WTC11 (cell line): ENCODE measurements around the gene RIC8B. TPM values are rescaled to one million over a fixed set of nuclear protein-coding genes. Genes with fewer than 3 reads are reported as not detected.

ENCODE experiments used
- ATAC-seq: fragments of 200-7000 bp; cut with Tn5 transposase; 2 replicates; pipeline ENCODE4 v1.10.0; 2021; ENCODE audit warnings: mild to moderate bottlenecking, moderate library complexity
- CTCF ChIA-PET: fragments of 300-600 bp; sonication (Branson Sonifier 250); formaldehyde crosslinking; loops from one replicate; lab custom pipeline; 2021; ENCODE audit warnings: antibody characterized with exemption; lab: Charles Lee
- POLR2A ChIA-PET: fragments of 350-600 bp; sonication (Branson Sonifier 250); formaldehyde crosslinking; loops from one replicate; lab custom pipeline; 2021; ENCODE audit warnings: antibody characterized with exemption; lab: Charles Lee
- DNase-seq: peaks from one replicate; pipeline ENCODE4 v3.0.0; 2021; ENCODE audit warnings: low spot score
- H3K27ac Mint-ChIP-seq: 2 replicates; pipeline ENCODE4 v1.8.0; 2021; ENCODE audit warnings: mixed read lengths
- H3K27me3 Mint-ChIP-seq: 2 replicates; pipeline ENCODE4 v1.8.0; 2021; ENCODE audit warnings: low read depth, mild to moderate bottlenecking, moderate library complexity, mixed read lengths
- H3K36me3 Mint-ChIP-seq: 2 replicates; pipeline ENCODE4 v1.8.0; 2021; ENCODE audit warnings: mixed read lengths
- H3K4me1 Mint-ChIP-seq: 2 replicates; pipeline ENCODE4 v1.8.0; 2022; ENCODE audit warnings: mixed read lengths
- H3K4me3 Mint-ChIP-seq: 2 replicates; pipeline ENCODE4 v1.8.0; 2021; ENCODE audit warnings: mild to moderate bottlenecking, moderate library complexity, mixed read lengths
- H3K9me3 Mint-ChIP-seq: 2 replicates; pipeline ENCODE4 v1.8.0; 2021; ENCODE audit warnings: mixed read lengths
- ARID4B ChIP-seq: sonication (generic); formaldehyde crosslinking; IDR thresholded peaks from 2 replicates; pipeline ENCODE4 v1.8.0; 2023; ENCODE audit warnings: missing genetic modification reagents, mild to moderate bottlenecking, borderline replicate concordance
- ATF2 ChIP-seq: sonication (generic); formaldehyde crosslinking; IDR thresholded peaks from 2 replicates; pipeline ENCODE4 v1.8.1; 2022; ENCODE audit warnings: low read depth, missing genetic modification reagents, borderline replicate concordance
- ATF6 ChIP-seq: sonication (generic); formaldehyde crosslinking; IDR thresholded peaks from 2 replicates; pipeline ENCODE4 v1.8.1; 2023; ENCODE audit warnings: mild to moderate bottlenecking, missing genetic modification reagents
- CBFB ChIP-seq: sonication (generic); formaldehyde crosslinking; IDR thresholded peaks from 2 replicates; pipeline ENCODE4 v1.8.1; 2022; ENCODE audit warnings: mild to moderate bottlenecking, low read depth, missing genetic modification reagents
- CREM ChIP-seq: sonication (generic); formaldehyde crosslinking; IDR thresholded peaks from 2 replicates; pipeline ENCODE4 v1.8.1; 2022; ENCODE audit warnings: mild to moderate bottlenecking, missing genetic modification reagents, moderate library complexity
- E2F1 ChIP-seq: sonication (generic); formaldehyde crosslinking; IDR thresholded peaks from 2 replicates; pipeline ENCODE4 v1.8.0; 2022; ENCODE audit warnings: mild to moderate bottlenecking, missing genetic modification reagents
- ESRRA ChIP-seq: sonication (generic); formaldehyde crosslinking; IDR thresholded peaks from 2 replicates; pipeline ENCODE4 v1.8.1; 2022; ENCODE audit warnings: mild to moderate bottlenecking, missing genetic modification reagents, borderline replicate concordance
- FOXK1 ChIP-seq: sonication (generic); formaldehyde crosslinking; IDR thresholded peaks from 2 replicates; pipeline ENCODE4 v1.8.0; 2022; ENCODE audit warnings: mild to moderate bottlenecking, moderate library complexity, missing genetic modification reagents
- HMGA2 ChIP-seq: fragments of 250-450 bp; sonication (Bioruptor Pico); IDR thresholded peaks from 2 replicates; pipeline ENCODE4 v1.4.0; 2021; ENCODE audit warnings: mild to moderate bottlenecking, moderate library complexity
- IRF2 ChIP-seq: sonication (generic); formaldehyde crosslinking; IDR thresholded peaks from 2 replicates; pipeline ENCODE4 v1.8.0; 2022; ENCODE audit warnings: low read depth, missing genetic modification reagents, borderline replicate concordance
- MLX ChIP-seq: sonication (generic); formaldehyde crosslinking; IDR thresholded peaks from 2 replicates; pipeline ENCODE4 v1.8.1; 2023; ENCODE audit warnings: mild to moderate bottlenecking, missing genetic modification reagents, moderate library complexity
- NFATC4 ChIP-seq: fragments of 250-450 bp; sonication (Bioruptor Pico); IDR thresholded peaks from 2 replicates; pipeline ENCODE4 v1.9.0; 2021; ENCODE audit warnings: mild to moderate bottlenecking
- NR3C1 ChIP-seq: sonication (generic); formaldehyde crosslinking; conservative IDR thresholded peaks from 2 replicates; pipeline ENCODE4 v1.8.1; 2023; ENCODE audit warnings: low read depth, mild to moderate bottlenecking, missing genetic modification reagents
- PREB ChIP-seq: sonication (generic); formaldehyde crosslinking; IDR thresholded peaks from 2 replicates; pipeline ENCODE4 v1.8.1; 2022; ENCODE audit warnings: mild to moderate bottlenecking, missing genetic modification reagents, moderate library complexity, borderline replicate concordance
- RELA ChIP-seq: sonication (generic); formaldehyde crosslinking; IDR thresholded peaks from 2 replicates; pipeline ENCODE4 v1.8.1; 2022; ENCODE audit warnings: missing genetic modification reagents, mild to moderate bottlenecking, borderline replicate concordance
- SMAD4 ChIP-seq: sonication (generic); formaldehyde crosslinking; IDR thresholded peaks from 2 replicates; pipeline ENCODE4 v1.8.0; 2022; ENCODE audit warnings: mild to moderate bottlenecking, missing genetic modification reagents
- TP53 ChIP-seq: sonication (generic); formaldehyde crosslinking; IDR thresholded peaks from 2 replicates; pipeline ENCODE4 v1.8.1; 2023; ENCODE audit warnings: mild to moderate bottlenecking, missing genetic modification reagents
- USF1 ChIP-seq: sonication (generic); formaldehyde crosslinking; IDR thresholded peaks from 2 replicates; pipeline ENCODE4 v1.8.0; 2022; ENCODE audit warnings: mild to moderate bottlenecking, missing genetic modification reagents
- ZNF121 ChIP-seq: sonication (generic); formaldehyde crosslinking; IDR thresholded peaks from 2 replicates; pipeline ENCODE4 v1.8.0; 2023; ENCODE audit warnings: missing genetic modification reagents
- ZNF138 ChIP-seq: sonication (generic); formaldehyde crosslinking; conservative IDR thresholded peaks from 2 replicates; pipeline ENCODE4 v1.8.1; 2022; ENCODE audit warnings: mild to moderate bottlenecking, moderate library complexity, missing genetic modification reagents
- ZNF416 ChIP-seq: fragments of 250-450 bp; sonication (Bioruptor Pico); IDR thresholded peaks from 2 replicates; pipeline ENCODE4 v1.9.0; 2021; ENCODE audit warnings: mild to moderate bottlenecking, inconsistent platforms
- total RNA-seq: library from RNA; stranded (reverse); gene quantifications from 3 replicates; pipeline ENCODE4 v1.2.3, GENCODE V29; 2021

The RIC8B gene
- total RNA-seq, 1 experiment from 2014 or later, result 20.2 TPM

GRCh38 chr12:106870116-106870515 lies 95.6 kb downstream of the RIC8B start:
- ChIA-PET POLR2A (no interaction called here), CTCF (no interaction called here)
- Mint-ChIP-seq H3K4me1 (peaks cover 11% of the 10 kb centered on the region), H3K9me3 (no peaks in the 10 kb centered on the region), H3K4me3 (no peak overlapping the region), H3K36me3 (no peaks in the 10 kb centered on the region; the same call in 1 of the 2 replicates), H3K27me3 (no peaks in the 10 kb centered on the region), H3K27ac (no peak overlapping the region)
- no peak for DNase-seq
- no peak for ATAC-seq
- no peak for TF ChIP-seq IRF2
- TF ChIP-seq ZNF138, result no peak
- no peak for TF ChIP-seq RELA (CRISPR knock-in tag)
- TF ChIP-seq ATF2, result no peak
- TF ChIP-seq NFATC4 (CRISPR knock-in tag), result no peak
- no peak for TF ChIP-seq CREM
- TF ChIP-seq E2F1 (CRISPR knock-in tag), result no peak
- no peak for TF ChIP-seq SMAD4 (CRISPR knock-in tag)
- TF ChIP-seq NR3C1 (CRISPR knock-in tag), result no peak
- no peak for TF ChIP-seq ARID4B (CRISPR knock-in tag)
- TF ChIP-seq HMGA2 (CRISPR knock-in tag), result no peak
- TF ChIP-seq ZNF416, result no peak
- no peak for TF ChIP-seq CBFB (CRISPR knock-in tag)

GRCh38 chr12:106871477-106871876 lies 97.0 kb downstream of the RIC8B start:
- CTCF ChIA-PET, result no interaction called here
- Mint-ChIP-seq H3K4me1 (no peaks in the 10 kb centered on the region; the same call in 1 of the 2 replicates), H3K27ac (no peak overlapping the region; the same call in 1 of the 2 replicates), H3K36me3 (no peaks in the 10 kb centered on the region; the same call in 1 of the 2 replicates), H3K4me3 (no peak overlapping the region), H3K27me3 (no peaks in the 10 kb centered on the region), H3K9me3 (no peaks in the 10 kb centered on the region)
- DNase-seq (no peak), ATAC-seq (no peak)
- POLR2A ChIA-PET, result interaction anchor here (0.6 kb wide), 1 partner anchor 546 kb away, joined by 6 read pairs; no protein-coding TSS in a partner anchor
- TF ChIP-seq ZNF121 (CRISPR knock-in tag) (no peak), TP53 (no peak)

GRCh38 chr12:106873983-106874382 lies 99.5 kb downstream of the RIC8B start:
- no peaks in the 10 kb centered on the region for H3K4me1 Mint-ChIP-seq
- H3K9me3 Mint-ChIP-seq, result no peaks in the 10 kb centered on the region
- ATAC-seq (no peak), DNase-seq (no peak)
- CTCF ChIA-PET, result no interaction called here
- TF ChIP-seq MLX (no peak), FOXK1 (CRISPR knock-in tag) (no peak), PREB (CRISPR knock-in tag) (no peak), ATF6 (CRISPR knock-in tag) (no peak), SMAD4 (CRISPR knock-in tag) (no peak), CBFB (CRISPR knock-in tag) (no peak), ESRRA (no peak), USF1 (CRISPR knock-in tag) (no peak)
- POLR2A ChIA-PET, result no interaction called here
- H3K27ac Mint-ChIP-seq, result no peak overlapping the region
- H3K36me3 Mint-ChIP-seq, result no peaks in the 10 kb centered on the region; the same call in 1 of the 2 replicates
- H3K4me3 Mint-ChIP-seq, result no peak overlapping the region
- H3K27me3 Mint-ChIP-seq, result no peaks in the 10 kb centered on the region
